PFSK-1 (cell line): ENCODE measurements around the gene TMEM232.

ENCODE experiments used
- FOXP2 ChIP-seq: optimal IDR thresholded peaks from 2 replicates; pipeline ENCODE3; 2011; ENCODE audit warnings: borderline replicate concordance, control low read depth, inconsistent platforms; ENCODE audit not compliant: insufficient read depth; ENCODE audit errors: extremely low read length, extremely low read depth
- POLR2AphosphoS5 ChIP-seq: IDR thresholded peaks from 2 replicates; pipeline ENCODE4 v1.6.1; 2012; ENCODE audit warnings: low read depth, mild to moderate bottlenecking, control low read depth, low read length, moderate library complexity
- REST ChIP-seq, 2 experiments: IDR thresholded peaks; 2 replicates each; pipeline versions ENCODE4 v1.6.1 to v1.8.0; 2011 to 2012; ENCODE audit warnings: low read depth in 2 of 2, low read length in 2 of 2, control low read depth in 1 of 2, inconsistent platforms in 1 of 2, mild to moderate bottlenecking in 1 of 2, moderate library complexity in 1 of 2; ENCODE audit not compliant: insufficient read depth in 1 of 2
- SIN3A ChIP-seq: IDR thresholded peaks from 2 replicates; pipeline ENCODE4 v1.6.1; 2012; ENCODE audit warnings: mild to moderate bottlenecking, low read length, moderate library complexity, borderline replicate concordance; ENCODE audit not compliant: insufficient read depth
- TAF1 ChIP-seq: IDR thresholded peaks from 2 replicates; pipeline ENCODE4 v1.6.1; 2012; ENCODE audit warnings: low read length, control low read depth, borderline replicate concordance; ENCODE audit not compliant: insufficient read depth

TMEM232 gene

GRCh38 chr5:110525762-110526161 is 200.7 kb downstream of the TMEM232 start:
- TF ChIP-seq REST (IDR thresholded peaks at IDR 0.05; ENCODE audit: insufficient read depth in 1 of 2, low read depth in 2 of 2, low read length in 2 of 2): no peak
- TF ChIP-seq SIN3A: no peak
- no peak for TF ChIP-seq FOXP2
- TF ChIP-seq POLR2AphosphoS5: no peak
- no peak for TF ChIP-seq TAF1

- TF ChIP-seq SIN3A (no peak), FOXP2 (no peak), POLR2AphosphoS5 (no peak), REST (IDR thresholded peaks at IDR 0.05; ENCODE audit: insufficient read depth in 1 of 2, low read depth in 2 of 2, low read length in 2 of 2) (no peak), TAF1 (no peak)
Measured at GRCh38 chr5:110517396-110517795, 209.1 kb downstream of the TMEM232 start.

GRCh38 chr5:110514030-110514429 is 212.4 kb downstream of the TMEM232 start:
- TF ChIP-seq POLR2AphosphoS5 (no peak), SIN3A (no peak), FOXP2 (no peak), REST (IDR thresholded peaks at IDR 0.05; ENCODE audit: insufficient read depth in 1 of 2, low read depth in 2 of 2, low read length in 2 of 2) (no peak), TAF1 (no peak)

GRCh38 chr5:110512266-110512665 is 214.2 kb downstream of the TMEM232 start:
- no peak for TF ChIP-seq SIN3A
- TF ChIP-seq POLR2AphosphoS5: no peak
- TF ChIP-seq TAF1: no peak
- no peak for TF ChIP-seq FOXP2
- no peak for TF ChIP-seq REST (IDR thresholded peaks at IDR 0.05; ENCODE audit: insufficient read depth in 1 of 2, low read depth in 2 of 2, low read length in 2 of 2)

GRCh38 chr5:110510146-110510545 is 216.3 kb downstream of the TMEM232 start:
- TF ChIP-seq REST (IDR thresholded peaks at IDR 0.05; ENCODE audit: insufficient read depth in 1 of 2, low read depth in 2 of 2, low read length in 2 of 2): no peak
- no peak for TF ChIP-seq SIN3A
